IMR-90 (cell line): ENCODE measurements around the gene VPS18. TPM values are rescaled to one million over a fixed set of nuclear protein-coding genes. Genes with fewer than 3 reads are reported as not detected.

Experiments used
- ATAC-seq: fragments of 200-7000 bp; cut with Tn5 transposase; 2 replicates; pipeline ENCODE4 v1.9.1; 2020; ENCODE audit warnings: low read depth, mild to moderate bottlenecking, moderate library complexity
- BruUV-seq: library from RNA; stranded (reverse); fragments of 400-500 nt; replicated peaks from 2 replicates; lab custom pipeline; 2021; lab: Mats Ljungman, UMichigan
- CTCF ChIA-PET: fragments of 300-600 bp; formaldehyde crosslinking; extraction: SDS; loops from one replicate; lab custom pipeline; 2021; ENCODE audit warnings: antibody characterized with exemption; lab: Yijun Ruan, JAX
- POLR2A ChIA-PET: fragments of 300-600 bp; sonication (Branson Sonifier 250); formaldehyde crosslinking; loops from one replicate; lab custom pipeline; 2022; ENCODE audit warnings: antibody characterized with exemption; ENCODE audit not compliant: unreplicated experiment; lab: Charles Lee
- DNase-seq: peaks from one replicate; pipeline ENCODE4 v3.0.0; 2013
- H2AFZ ChIP-seq: replicated peaks from 2 replicates; pipeline ENCODE3; 2013; ENCODE audit warnings: low read length, mild to moderate bottlenecking; ENCODE audit not compliant: poor library complexity
- H2AK5ac ChIP-seq: 2 replicates; pipeline ENCODE4 v1.6.1; 2013; ENCODE audit warnings: low read depth, low read length, inconsistent platforms
- H2AK9ac ChIP-seq: replicated peaks from 2 replicates; pipeline ENCODE3; 2013; ENCODE audit warnings: mild to moderate bottlenecking, low read depth, low read length, moderate library complexity; ENCODE audit not compliant: poor library complexity
- H2BK120ac ChIP-seq: 2 replicates; pipeline ENCODE4 v1.6.1; 2013; ENCODE audit warnings: low read depth, low read length, inconsistent platforms
- H2BK15ac ChIP-seq: 3 replicates; pipeline ENCODE4 v1.6.1; 2013; ENCODE audit warnings: low read depth, low read length, inconsistent platforms
- H2BK20ac ChIP-seq: 2 replicates; pipeline ENCODE4 v1.6.1; 2013; ENCODE audit warnings: low read depth, mild to moderate bottlenecking, inconsistent platforms, low read length, moderate library complexity
- H2BK5ac ChIP-seq: 2 replicates; pipeline ENCODE4 v1.6.1; 2013; ENCODE audit warnings: mild to moderate bottlenecking, low read depth, low read length, inconsistent platforms; ENCODE audit not compliant: poor library complexity, severe bottlenecking
- H3K14ac ChIP-seq: replicated peaks from 2 replicates; pipeline ENCODE4 v1.6.1; 2013; ENCODE audit warnings: low read depth, low read length, inconsistent platforms
- H3K18ac ChIP-seq: 2 replicates; pipeline ENCODE4 v1.6.1; 2013; ENCODE audit warnings: low read depth, low read length, control low read depth
- H3K23ac ChIP-seq: 2 replicates; pipeline ENCODE4 v1.6.1; 2013; ENCODE audit warnings: low read depth, low read length, inconsistent platforms
- H3K27ac ChIP-seq: 2 replicates; pipeline ENCODE4 v1.5.1; 2013; ENCODE audit warnings: mild to moderate bottlenecking, control low read depth, low read length; ENCODE audit not compliant: insufficient read depth
- H3K27me3 ChIP-seq: 2 replicates; pipeline ENCODE4 v1.6.1; 2013; ENCODE audit warnings: low read length; ENCODE audit not compliant: control insufficient read depth, insufficient read depth
- H3K36me3 ChIP-seq: 2 replicates; pipeline ENCODE4 v1.6.1; 2013; ENCODE audit warnings: low read length, mixed read lengths; ENCODE audit not compliant: control insufficient read depth, insufficient read depth
- H3K4ac ChIP-seq: 2 replicates; pipeline ENCODE4 v1.6.1; 2013; ENCODE audit warnings: low read depth, low read length, inconsistent platforms
- H3K4me1 ChIP-seq: 2 replicates; pipeline ENCODE4 v1.6.1; 2013; ENCODE audit warnings: low read length, mixed read lengths; ENCODE audit not compliant: control insufficient read depth, insufficient read depth
- H3K4me2 ChIP-seq: 2 replicates; pipeline ENCODE4 v1.6.1; 2013; ENCODE audit warnings: low read depth, mild to moderate bottlenecking, control low read depth, low read length, moderate library complexity
- H3K4me3 ChIP-seq: 2 replicates; pipeline ENCODE4 v1.5.1; 2013; ENCODE audit warnings: low read depth, mild to moderate bottlenecking, control low read depth, low read length, moderate library complexity; ENCODE audit not compliant: insufficient read depth
- H3K56ac ChIP-seq: 2 replicates; pipeline ENCODE4 v1.6.1; 2013; ENCODE audit warnings: low read length, inconsistent platforms; ENCODE audit not compliant: insufficient read depth; ENCODE audit errors: extremely low read depth
- H3K79me1 ChIP-seq, 2 experiments: 2 replicates each; pipeline ENCODE4 v1.6.1; 2013; ENCODE audit warnings: low read length in 2 of 2, inconsistent platforms in 1 of 2, low read depth in 1 of 2
- H3K9ac ChIP-seq: 2 replicates; pipeline ENCODE4 v1.6.1; 2013; ENCODE audit warnings: low read depth, low read length, control low read depth
- H3K9me1 ChIP-seq: 2 replicates; pipeline ENCODE4 v1.6.1; 2013; ENCODE audit warnings: low read length, inconsistent platforms; ENCODE audit not compliant: insufficient read depth
- H3K9me3 ChIP-seq: 2 replicates; pipeline ENCODE4 v1.6.1; 2013; ENCODE audit warnings: low read length; ENCODE audit not compliant: control insufficient read depth, insufficient read depth
- H4K20me1 ChIP-seq: 2 replicates; pipeline ENCODE4 v1.6.1; 2013; ENCODE audit warnings: low read length, inconsistent platforms; ENCODE audit not compliant: insufficient read depth
- H4K5ac ChIP-seq: 2 replicates; pipeline ENCODE4 v1.6.1; 2013; ENCODE audit warnings: mild to moderate bottlenecking, low read depth, low read length, control low read depth
- H4K8ac ChIP-seq, 2 experiments: 2 replicates each; pipeline ENCODE4 v1.6.1; 2013; ENCODE audit warnings: low read depth in 2 of 2, low read length in 2 of 2, control low read depth in 1 of 2, inconsistent platforms in 1 of 2
- H4K91ac ChIP-seq: 2 replicates; pipeline ENCODE4 v1.6.1; 2013; ENCODE audit warnings: low read depth, low read length, inconsistent platforms; ENCODE audit not compliant: insufficient read depth
- BHLHE40 ChIP-seq: fragments of 150-350 bp; IDR thresholded peaks from 2 replicates; pipeline ENCODE4 v1.6.1; 2016; ENCODE audit warnings: mild to moderate bottlenecking, low read depth, low read length
- CHD1 ChIP-seq: IDR thresholded peaks from 2 replicates; pipeline ENCODE4 v1.6.1; 2012; ENCODE audit warnings: low read depth, low read length, improper control_type of control experiment
- CTCF ChIP-seq: conservative IDR thresholded peaks from 2 replicates; pipeline ENCODE4 v1.5.1; 2012; ENCODE audit warnings: mild to moderate bottlenecking, low read depth, low read length, improper control_type of control experiment
- ELK1 ChIP-seq: fragments of 150-350 bp; IDR thresholded peaks from 2 replicates; pipeline ENCODE4 v1.6.1; 2016; ENCODE audit warnings: low read depth, mild to moderate bottlenecking, low read length, moderate library complexity, borderline replicate concordance
- MAFK ChIP-seq: IDR thresholded peaks from 2 replicates; pipeline ENCODE4 v1.6.1; 2012; ENCODE audit warnings: low read depth, low read length, improper control_type of control experiment
- MAZ ChIP-seq: IDR thresholded peaks from 2 replicates; pipeline ENCODE4 v1.6.1; 2012; ENCODE audit warnings: low read depth, mild to moderate bottlenecking, low read length, improper control_type of control experiment, moderate library complexity, borderline replicate concordance
- MXI1 ChIP-seq: IDR thresholded peaks from 2 replicates; pipeline ENCODE4 v1.6.1; 2012; ENCODE audit warnings: low read depth, mild to moderate bottlenecking, low read length, moderate library complexity, borderline replicate concordance
- NFE2L2 ChIP-seq: fragments of 150-350 bp; IDR thresholded peaks from 2 replicates; pipeline ENCODE4 v1.6.1; 2016; ENCODE audit warnings: low read depth, mild to moderate bottlenecking, low read length
- POLR2A ChIP-seq: IDR thresholded peaks from 2 replicates; pipeline ENCODE4 v1.6.1; 2012; ENCODE audit warnings: mild to moderate bottlenecking, low read depth, low read length
- RCOR1 ChIP-seq: IDR thresholded peaks from 2 replicates; pipeline ENCODE4 v1.6.1; 2012; ENCODE audit warnings: mild to moderate bottlenecking, low read length, improper control_type of control experiment; ENCODE audit not compliant: insufficient replicate concordance
- RFX5 ChIP-seq: IDR thresholded peaks from 2 replicates; pipeline ENCODE4 v1.8.0; 2012; ENCODE audit warnings: low read depth, mild to moderate bottlenecking, low read length, moderate library complexity
- USF2 ChIP-seq: fragments of 150-350 bp; IDR thresholded peaks from 2 replicates; pipeline ENCODE4 v1.6.1; 2017; ENCODE audit warnings: mild to moderate bottlenecking, antibody characterized with exemption, low read length, low read depth
- WGBS, 2 experiments: methylation state at CpG; one replicate each; pipeline versions ENCODE4 v1.1.5 to v1.1.7; 2013; ENCODE audit warnings: missing lambda C conversion rate in 2 of 2; ENCODE audit not compliant: insufficient read length in 1 of 2; ENCODE audit errors: extremely low coverage in 2 of 2; 5-methylcytosine and 5-hydroxymethylcytosine counted together
- dilution Hi-C: fragments of 300-500 bp; cut with HindIII; formaldehyde crosslinking; loops from one replicate; pipeline ENCODE4 v1.14.3; 2018; ENCODE audit warnings: low sequenced_read_pairs; ENCODE audit not compliant: unreplicated experiment
- in situ Hi-C: fragments of 300-500 bp; cut with MboI; formaldehyde crosslinking; loops from 3 replicates; pipeline ENCODE4 v1.14.3; 2019; ENCODE audit warnings: low sequenced_read_pairs, inconsistent platforms, mixed read lengths
- intact Hi-C: fragments of 100-400 bp; cut with micrococcal nuclease; formaldehyde crosslinking; loops from 2 replicates; pipeline ENCODE4 v1.10.0; 2022
- polyA plus RNA-seq, 3 experiments: library from polyadenylated mRNA; depleted of rRNA; stranded (reverse); fragments of >200 nt; gene quantifications; 2 replicates each; pipeline ENCODE4 v1.2.3, GENCODE V29; 2012; ENCODE audit warnings: low replicate concordance in 1 of 3
- total RNA-seq: library from RNA; depleted of rRNA; stranded (reverse); fragments of >200 nt; gene quantifications from 2 replicates; pipeline ENCODE4 v1.2.3, GENCODE V29; 2012

Gene VPS18
- total and polyA plus RNA-seq, 2 of the 4 experiments (the other 2 are of a cell fraction), result 19.3 to 32.3 TPM

GRCh38 chr15:40863660-40864270 lies 30.5 kb upstream of the VPS18 start:
- Histone ChIP-seq H2AK5ac (no peak overlapping the region), H3K4ac (no peak overlapping the region), H3K9me3 (no peaks in the 10 kb centered on the region), H3K4me3 (no peak overlapping the region), H4K8ac (no peak overlapping the region), H2BK120ac (no peak overlapping the region), H2AK9ac (peak overlapping the region; percentile 50), H3K9ac (no peak overlapping the region), H3K14ac (no peak overlapping the region), H3K36me3 (no peaks in the 10 kb centered on the region), H4K20me1 (no peaks in the 10 kb centered on the region), H2BK15ac (no peak overlapping the region), H2AFZ (no peak overlapping the region), H3K56ac (no peak overlapping the region), H3K23ac (no peak overlapping the region), H2BK20ac (no peak overlapping the region), H3K79me1 (no peaks in the 10 kb centered on the region), H2BK5ac (no peak overlapping the region), H3K18ac (no peak overlapping the region), H3K4me1 (0 out of 2 replicates have a peak, but pooled peaks cover 1% of the 10 kb centered on the region), H3K27ac (no peak overlapping the region), H3K27me3 (peaks cover 11% of the 10 kb centered on the region), H3K9me1 (peaks cover 3% of the 10 kb centered on the region; the same call in 1 of the 2 replicates), H3K4me2 (no peak overlapping the region), H4K5ac (no peak overlapping the region), H4K91ac (no peak overlapping the region)
- TF ChIP-seq MAFK (no peak), NFE2L2 (no peak), USF2 (no peak), ELK1 (no peak), POLR2A (no peak), BHLHE40 (no peak), CTCF (no peak), MAZ (no peak), RCOR1 (no peak), MXI1 (no peak), RFX5 (no peak), CHD1 (no peak)
- ATAC-seq, result no peak
- ChIA-PET POLR2A (no interaction called here), CTCF (interaction anchor here (1.0 to 2.2 kb wide), 2 partner anchors 29 to 30 kb away, joined by 3 to 7 read pairs; partner anchors contain the start of gene VPS18)
- no TSS peak for BruUV-seq
- dilution Hi-C loops (no loop called here), in situ Hi-C loops (no loop called here), intact Hi-C loops (no loop called here)
- WGBS, 2 experiments, result no CpG with 5 or more reads among the region's 4 CpGs
- DNase-seq, result no peak
